Measurements from ENCODE around the gene WWOX.
A peak's percentile ranks its signal among the peaks of the same experiment; 100 is the strongest.
"Not testable (repeated sequence)": the region's sequence is repeated elsewhere in the genome, so short reads cannot be mapped to it uniquely, and the experiment has no call there.

WWOX gene

GRCh38 chr16:79215289-79215688, 1115.8 kb downstream of the WWOX start:
- no peak for DNase-seq

- peak; percentile 72 for DNase-seq
Measured at GRCh38 chr16:79217375-79218011, 1118.0 kb downstream of the WWOX start.

DNA sequence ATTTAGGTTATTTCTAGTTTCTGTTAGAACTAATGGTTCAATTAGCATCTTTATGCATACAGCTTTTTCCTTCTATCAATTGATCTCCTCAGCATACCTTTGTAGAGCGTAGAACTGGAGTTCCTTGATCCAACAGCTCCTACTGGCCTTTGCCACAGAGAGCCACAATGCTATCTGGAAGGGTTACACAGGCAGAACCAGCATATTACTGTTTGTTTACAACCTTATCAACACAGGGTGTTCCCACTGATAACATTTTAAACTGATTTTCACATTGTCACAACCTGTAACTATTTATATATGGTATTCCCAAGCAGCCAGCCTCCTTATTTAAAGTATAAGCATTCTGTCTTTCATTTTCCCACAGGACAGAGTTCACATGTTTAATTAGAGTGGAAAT, 1118.9 kb downstream of the WWOX start:
- DNase-seq = no peak

DNA sequence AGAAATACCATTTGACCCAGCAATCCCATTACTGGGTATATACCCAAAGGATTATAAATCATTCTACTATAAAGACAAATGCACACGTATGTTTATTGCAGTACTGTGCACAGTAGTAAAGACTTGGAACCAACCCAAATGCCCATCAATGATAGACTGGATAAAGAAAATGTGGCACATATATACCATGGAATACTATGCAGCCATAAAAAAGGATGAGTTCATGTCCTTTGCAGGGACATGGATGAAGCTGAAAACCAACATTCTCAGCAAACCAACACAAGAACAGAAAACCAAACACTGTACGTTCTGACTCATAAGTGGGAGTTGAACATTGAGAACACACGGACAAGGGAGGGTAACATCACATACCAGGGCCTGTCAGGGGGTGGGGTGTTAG, 1126.5 kb downstream of the WWOX start:
- not testable (repeated sequence) for DNase-seq

DNA sequence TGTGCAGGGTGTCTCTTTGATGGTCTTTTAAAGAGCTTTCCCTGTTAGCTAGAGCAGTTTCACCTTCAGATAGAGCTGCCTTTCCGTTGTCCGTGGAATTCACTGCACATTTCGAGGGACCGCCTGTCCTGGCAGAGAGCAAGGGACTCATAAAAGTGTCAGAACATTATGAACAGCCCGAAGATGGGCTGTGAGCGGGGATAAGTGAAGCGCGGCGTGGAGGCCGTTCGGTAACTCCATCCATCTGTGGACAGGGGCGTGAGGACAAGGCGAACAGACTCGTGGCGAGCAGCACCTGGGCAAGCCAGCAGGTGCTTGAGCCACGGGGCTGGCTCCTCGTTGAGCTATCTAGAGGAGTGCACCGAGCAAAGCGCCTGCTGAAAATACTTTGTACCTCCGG, 1129.9 kb downstream of the WWOX start:
- no peak for DNase-seq

- not testable (repeated sequence) for DNase-seq
Measured at GRCh38 chr16:79245700-79246099, 1146.2 kb downstream of the WWOX start.

DNA sequence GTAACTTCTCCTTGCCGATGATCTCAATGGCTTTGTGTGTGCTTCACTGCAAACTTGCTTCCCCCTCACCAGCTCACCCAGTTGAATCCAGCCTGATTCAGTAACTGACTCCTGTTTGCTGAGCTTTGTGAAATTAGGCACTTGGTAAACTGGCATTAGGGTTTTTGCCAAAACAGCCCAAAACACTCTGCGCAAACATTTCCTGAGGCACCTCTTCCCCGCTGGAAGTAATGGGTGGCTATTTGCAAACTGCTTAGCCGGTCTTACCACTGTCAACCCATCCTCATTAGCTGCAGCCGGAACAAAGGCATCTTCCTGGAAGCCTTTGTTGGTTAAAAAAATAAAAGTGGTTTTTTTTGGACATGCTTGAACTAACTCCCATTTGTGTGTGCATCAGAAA, 1147.9 kb downstream of the WWOX start:
- no peak for DNase-seq

DNA sequence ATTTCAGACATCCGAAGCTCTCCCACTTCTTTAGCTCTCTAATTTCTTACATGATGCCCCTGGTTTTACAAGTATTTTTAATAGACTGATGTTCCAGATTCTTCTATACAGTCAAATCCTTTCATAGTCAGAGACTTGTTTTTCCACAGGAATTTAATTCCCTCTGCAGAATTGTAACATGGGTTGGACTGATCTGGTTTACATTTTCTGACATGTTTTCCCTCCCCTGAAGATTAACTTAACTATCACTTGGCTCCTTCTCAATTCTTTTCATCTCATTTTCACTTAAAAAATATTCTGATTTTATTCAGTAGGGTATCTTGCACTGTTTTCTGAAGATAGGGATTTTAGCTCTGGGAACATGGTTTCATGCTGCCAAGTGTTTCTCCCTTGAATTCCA, 1148.9 kb downstream of the WWOX start:
- no peak for DNase-seq

DNA sequence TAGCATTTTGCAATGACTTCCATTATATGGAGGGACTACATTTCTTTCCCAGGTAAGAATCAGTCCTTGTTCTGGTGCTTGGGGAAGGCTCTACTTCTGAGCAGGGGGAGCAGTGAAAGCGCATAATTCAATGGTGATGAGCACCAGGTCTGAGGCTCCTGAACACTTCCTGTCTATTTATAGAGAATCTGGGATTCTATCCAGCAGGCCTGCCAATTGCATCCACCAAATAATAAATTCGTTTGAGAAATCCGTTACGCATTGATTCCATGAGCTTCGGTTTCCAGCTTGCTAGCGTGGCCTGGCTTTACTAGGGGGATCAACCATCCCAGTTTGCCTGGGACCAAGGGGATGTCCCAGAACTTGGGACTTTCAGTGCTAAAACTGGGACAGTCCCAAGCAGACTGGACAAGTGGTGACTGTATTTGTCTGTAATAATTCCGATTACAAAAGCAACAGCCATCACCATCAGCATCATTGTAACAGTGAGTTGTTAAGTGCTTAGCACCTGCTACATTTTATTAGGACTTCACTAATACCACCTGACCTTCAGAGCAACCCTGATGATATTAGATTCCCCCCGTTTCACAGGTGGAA, 1151.1 kb downstream of the WWOX start:
- DNase-seq = no peak

GRCh38 chr16:79253100-79253631, 1153.7 kb downstream of the WWOX start:
- no peak for DNase-seq

DNA sequence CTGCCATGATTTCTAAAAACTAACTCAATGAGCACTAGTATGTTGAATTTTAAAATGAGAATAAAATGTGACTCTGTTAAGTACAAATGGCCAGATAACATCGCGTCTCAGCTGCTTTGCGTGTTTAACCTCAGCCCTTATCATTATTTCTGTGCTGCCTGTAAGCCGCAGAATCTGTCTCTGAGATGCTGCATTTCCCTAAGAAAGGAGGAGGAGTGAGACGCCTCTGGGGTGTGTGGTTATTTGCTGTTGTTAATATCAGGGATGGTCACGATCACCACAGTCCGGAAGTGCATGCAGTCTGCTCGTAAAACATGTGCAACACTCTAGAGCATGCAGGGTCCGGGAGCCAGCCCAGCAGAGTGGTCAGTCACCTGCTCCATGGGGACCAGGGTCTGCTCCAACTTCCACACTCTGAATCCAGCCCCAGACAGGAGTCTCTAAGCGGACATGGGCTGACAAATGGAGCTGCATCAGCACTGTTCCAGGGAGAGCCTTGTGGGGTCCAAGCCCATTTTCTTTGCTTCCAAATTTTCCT, 1158.6 kb downstream of the WWOX start:
- DNase-seq = no peak

GRCh38 chr16:79260890-79261289, 1161.4 kb downstream of the WWOX start:
- not testable (repeated sequence) for DNase-seq

DNA sequence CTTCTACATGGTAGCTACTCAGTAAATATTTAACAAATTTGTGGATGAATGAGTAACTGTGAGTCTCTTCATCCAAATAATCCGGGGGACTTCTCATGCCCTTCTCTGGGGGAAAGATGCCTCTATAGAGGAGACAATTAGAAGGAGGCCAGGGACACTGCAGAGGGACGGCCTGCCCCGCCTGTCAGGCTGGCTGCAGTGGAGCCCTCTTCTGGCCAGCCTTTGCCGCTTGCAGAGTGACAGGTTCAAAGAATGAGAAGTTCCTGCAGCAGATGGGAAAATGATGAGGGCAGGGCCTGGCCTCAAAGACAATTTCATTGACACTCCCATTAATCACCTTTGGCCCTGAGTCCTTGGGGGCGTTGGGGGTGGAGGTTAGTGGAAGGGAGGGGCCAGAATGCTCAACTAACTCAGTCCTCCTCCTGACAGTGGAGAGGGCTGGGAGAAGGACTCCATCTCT, 1162.1 kb downstream of the WWOX start:
- DNase-seq = peak; percentile 65

GRCh38 chr16:79261944-79262552, 1162.6 kb downstream of the WWOX start:
- no peak for DNase-seq

Measured in activated CD4-positive, alpha-beta T cell treated with anti-CD3 and anti-CD28 coated beads, Interleukin-2, Interleukin-6, amounts not matched to agents 100 ng/mL and 50 ng/mL, durations not matched to agents 16 hours and 8 hours (primary cell).